Measurements from ENCODE around the gene FAM89B.

Gene FAM89B

GRCh38 chr11:65574109-65574810 lies 1.9 kb downstream of the FAM89B start:
- TF ChIP-seq, protein P1, sequence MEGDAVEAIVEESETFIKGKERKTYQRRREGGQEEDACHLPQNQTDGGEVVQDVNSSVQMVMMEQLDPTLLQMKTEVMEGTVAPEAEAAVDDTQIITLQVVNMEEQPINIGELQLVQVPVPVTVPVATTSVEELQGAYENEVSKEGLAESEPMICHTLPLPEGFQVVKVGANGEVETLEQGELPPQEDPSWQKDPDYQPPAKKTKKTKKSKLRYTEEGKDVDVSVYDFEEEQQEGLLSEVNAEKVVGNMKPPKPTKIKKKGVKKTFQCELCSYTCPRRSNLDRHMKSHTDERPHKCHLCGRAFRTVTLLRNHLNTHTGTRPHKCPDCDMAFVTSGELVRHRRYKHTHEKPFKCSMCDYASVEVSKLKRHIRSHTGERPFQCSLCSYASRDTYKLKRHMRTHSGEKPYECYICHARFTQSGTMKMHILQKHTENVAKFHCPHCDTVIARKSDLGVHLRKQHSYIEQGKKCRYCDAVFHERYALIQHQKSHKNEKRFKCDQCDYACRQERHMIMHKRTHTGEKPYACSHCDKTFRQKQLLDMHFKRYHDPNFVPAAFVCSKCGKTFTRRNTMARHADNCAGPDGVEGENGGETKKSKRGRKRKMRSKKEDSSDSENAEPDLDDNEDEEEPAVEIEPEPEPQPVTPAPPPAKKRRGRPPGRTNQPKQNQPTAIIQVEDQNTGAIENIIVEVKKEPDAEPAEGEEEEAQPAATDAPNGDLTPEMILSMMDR (IDR thresholded peaks at IDR 0.05; ENCODE audit: insufficient read depth, low read depth, low read length, missing control alignments): peak; percentile 52
- peak overlapping the region; percentile 93 for H3K4me3 ChIP-seq (ENCODE audit: low read length)
- DNase-seq (ENCODE audit: low read depth): peak; percentile 82

GRCh38 chr11:65574811-65575567 lies 2.7 kb downstream of the FAM89B start:
- H3K4me3 ChIP-seq (ENCODE audit: low read length): peak overlapping the region; percentile 48
- peak; percentile 43 for DNase-seq (ENCODE audit: low read depth)
- TF ChIP-seq, protein P1 (IDR thresholded peaks at IDR 0.05; ENCODE audit: insufficient read depth, low read depth, low read length, missing control alignments): no peak

DNA sequence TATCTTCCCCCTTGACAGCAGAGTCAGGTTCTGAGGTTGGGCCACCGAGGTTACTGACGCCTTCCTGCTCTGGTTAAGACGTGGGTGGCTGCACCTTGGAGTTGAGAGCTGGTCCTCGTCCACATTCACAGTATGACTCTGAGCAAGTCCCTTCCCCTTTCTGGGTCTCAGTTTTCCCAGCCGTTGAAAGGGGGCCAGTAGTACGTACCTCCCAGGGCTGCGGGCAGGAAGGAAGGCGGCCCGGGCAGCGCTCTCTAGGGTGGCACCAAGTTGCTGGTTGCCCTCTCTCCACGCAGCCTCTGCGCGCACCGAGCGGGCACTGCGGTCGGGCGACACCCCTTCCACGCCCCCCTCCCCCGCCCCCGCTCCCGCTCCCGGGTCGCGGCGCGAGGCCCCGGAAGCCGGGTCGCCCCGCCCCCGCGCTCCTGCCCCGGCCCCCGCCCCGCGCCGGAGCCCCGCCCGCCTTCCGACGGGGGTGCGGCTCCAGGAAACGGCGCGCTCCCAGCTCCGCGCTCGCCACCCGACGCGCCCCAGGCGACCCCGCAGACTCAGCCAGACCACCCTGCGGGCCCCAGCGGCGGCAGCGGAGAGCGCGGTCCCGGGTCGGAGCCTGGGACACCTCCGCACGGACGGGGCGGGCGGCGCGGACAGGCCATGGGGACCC lies 3.4 kb downstream of the FAM89B start, which contains the start of gene EHBP1L1:
TSS of gene EHBP1L1 (plus strand) at position 486 of the 664 bp plus-strand sequence. CDS start 250 bp downstream, outside the sequence.
- peak within 1 kb of the TSS; percentile 59 for H3K4me3 ChIP-seq (ENCODE audit: low read length)
- TF ChIP-seq, protein P1 (IDR thresholded peaks at IDR 0.05; ENCODE audit: insufficient read depth, low read depth, low read length, missing control alignments): no peak
- DNase-seq (ENCODE audit: low read depth): peak; percentile 52

DNA sequence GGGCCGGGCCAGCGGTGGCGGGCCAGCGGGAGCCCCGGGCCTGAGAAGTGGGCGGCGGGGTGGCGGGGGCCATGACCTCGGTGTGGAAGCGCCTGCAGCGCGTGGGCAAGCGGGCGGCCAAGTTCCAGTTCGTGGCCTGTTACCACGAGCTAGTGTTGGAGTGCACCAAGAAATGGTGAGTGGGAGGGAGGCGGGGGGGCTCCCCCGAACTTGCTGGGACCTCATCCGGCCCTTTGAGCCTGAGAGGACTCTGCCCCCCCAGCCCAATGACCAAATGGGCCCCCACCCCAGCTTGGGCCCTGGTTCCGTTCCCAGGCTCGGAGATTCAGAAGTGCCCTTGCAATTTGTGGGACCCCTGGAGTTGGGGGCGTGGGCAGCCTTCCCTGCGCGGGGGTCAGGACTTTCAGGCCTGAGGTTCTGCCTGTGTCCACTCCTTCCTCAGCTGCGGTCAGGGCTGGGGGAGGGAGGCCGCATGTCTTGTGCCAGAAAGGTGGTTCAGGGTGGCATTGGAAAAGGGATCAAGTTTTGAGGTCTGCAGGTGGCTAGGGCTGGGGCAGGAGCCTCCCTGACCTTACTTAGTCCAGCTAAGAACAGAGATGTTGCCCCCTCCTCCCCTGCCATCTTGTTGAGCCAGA lies 4.0 kb downstream of the FAM89B start:
- DNase-seq (ENCODE audit: low read depth): no peak
- TF ChIP-seq, protein P1 (IDR thresholded peaks at IDR 0.05; ENCODE audit: insufficient read depth, low read depth, low read length, missing control alignments): no peak
- peak overlapping the region; percentile 59 for H3K4me3 ChIP-seq (ENCODE audit: low read length)

DNA sequence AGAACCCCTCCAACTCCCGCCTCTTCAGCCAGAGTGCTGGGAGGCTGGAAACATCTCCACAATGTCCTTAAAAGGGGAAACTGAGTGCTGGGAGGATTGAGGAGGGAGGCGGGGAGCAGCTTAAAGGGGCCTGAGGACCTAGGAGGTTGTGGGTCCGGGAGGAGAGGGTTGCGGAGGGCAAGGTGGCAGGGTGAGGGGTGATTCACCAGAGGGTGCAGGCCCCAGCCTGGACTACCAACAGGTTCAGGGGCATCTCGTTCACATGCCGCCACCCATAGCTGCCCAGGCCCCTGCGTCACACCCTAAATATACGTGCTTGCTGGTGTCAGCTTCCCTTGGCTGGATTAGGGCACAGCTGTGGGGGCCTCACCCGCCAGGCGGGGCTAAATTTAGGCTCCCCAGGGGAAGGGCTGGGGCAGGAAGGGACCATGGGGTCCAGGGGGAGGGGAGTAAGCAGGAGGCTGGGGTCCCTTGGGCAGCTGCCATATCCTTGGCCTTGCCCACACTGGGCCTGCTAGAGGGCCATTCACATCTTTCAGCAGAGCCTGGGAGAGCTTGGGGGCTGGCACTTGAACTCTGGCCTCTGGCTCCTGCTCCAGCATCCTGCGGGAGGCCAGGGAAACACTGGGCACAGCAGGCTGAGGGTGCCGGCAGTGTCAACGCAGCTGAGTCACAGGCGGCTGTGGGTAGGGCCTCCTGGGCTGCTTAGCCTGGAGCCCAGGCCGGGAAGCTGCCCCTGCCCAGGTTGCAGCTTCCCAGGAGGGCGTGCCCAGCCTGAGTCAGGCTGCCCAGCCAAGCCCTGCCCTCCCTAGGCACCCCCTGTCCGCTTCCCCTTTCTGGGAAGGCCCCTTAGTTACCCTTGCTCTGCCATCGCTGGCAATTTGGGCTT lies 4.8 kb downstream of the FAM89B start:
- peak overlapping the region; percentile 59 for H3K4me3 ChIP-seq (ENCODE audit: low read length)
- TF ChIP-seq, protein P1 (IDR thresholded peaks at IDR 0.05; ENCODE audit: insufficient read depth, low read depth, low read length, missing control alignments): no peak
- DNase-seq (ENCODE audit: low read depth): peak; percentile 90

GRCh38 chr11:65577756-65578109 lies 5.4 kb downstream of the FAM89B start:
- H3K4me3 ChIP-seq (ENCODE audit: low read length): no peak overlapping the region
- TF ChIP-seq, protein P1 (IDR thresholded peaks at IDR 0.05; ENCODE audit: insufficient read depth, low read depth, low read length, missing control alignments): no peak
- DNase-seq (ENCODE audit: low read depth): no peak

Data from epithelial cell of esophagus (primary cell).